Prostate gland (tissue), 2 donors: ENCODE measurements around the gene LPP. TPM values are rescaled to one million over a fixed set of nuclear protein-coding genes. Genes with fewer than 3 reads are reported as not detected.

Source experiments
- DNase-seq: peaks from one replicate; pipeline ENCODE4 v3.0.0-alpha.2; 2019; ENCODE audit warnings: low spot score
- H3K27ac ChIP-seq, 2 donors: fragments of 200-600 bp; sonication (generic); 2 replicates each; pipeline ENCODE4 v1.5.1; 2017 to 2019
- H3K27me3 ChIP-seq: fragments of 200-600 bp; sonication (generic); replicated peaks from 2 replicates; pipeline ENCODE4 v1.5.1; 2019; ENCODE audit not compliant: insufficient read depth
- H3K36me3 ChIP-seq, 2 donors: fragments of 200-600 bp; sonication (generic); 1 replicate in 1 of 2; 2 replicates in 1 of 2; pipeline versions ENCODE4 v1.5.1 to v1.8.1; 2017 to 2019
- H3K4me1 ChIP-seq: fragments of 200-600 bp; sonication (generic); replicated peaks from 2 replicates; pipeline ENCODE4 v1.5.1; 2019
- H3K4me3 ChIP-seq, 2 donors: fragments of 200-600 bp; sonication (generic); 2 replicates each; pipeline ENCODE4 v1.5.1; 2017 to 2019
- H3K9me3 ChIP-seq: fragments of 200-600 bp; sonication (generic); 2 replicates; pipeline ENCODE4 v1.5.1; 2017
- POLR2A ChIP-seq: fragments of 450-650 bp; IDR thresholded peaks from one replicate; pipeline ENCODE4 v1.6.1; 2016; ENCODE audit warnings: antibody characterized with exemption, mild to moderate bottlenecking
- POLR2AphosphoS5 ChIP-seq: sonication (generic); formaldehyde crosslinking; IDR thresholded peaks from one replicate; pipeline ENCODE4 v1.6.1; 2017; ENCODE audit warnings: antibody characterized with exemption
- WGBS: methylation state at CpG from one replicate; pipeline ENCODE4 v1.1.5; 2018; 5-methylcytosine and 5-hydroxymethylcytosine counted together
- intact Hi-C: fragments of 100-400 bp; cut with DNase I; formaldehyde crosslinking; loops from one replicate; pipeline ENCODE4 v1.14.2; 2022
- total RNA-seq, 2 donors: library from RNA; depleted of rRNA; stranded (reverse); fragments of >200 nt; gene quantifications; one replicate each; pipeline ENCODE4 v1.1.0, GENCODE V29; 2016
- TF ChIP-seq, protein P1 (sequence below), 4 experiments: fragments of 200-600 bp in 2 of 4; fragments of 450-650 bp in 2 of 4; sonication (generic) in 2 of 4; IDR thresholded peaks; 1 replicate in 3 of 4; 2 replicates in 1 of 4; pipeline ENCODE4 v1.5.1; 2016 to 2019; ENCODE audit warnings: antibody characterized with exemption in 4 of 4, mild to moderate bottlenecking in 2 of 4, moderate library complexity in 2 of 4

The LPP gene
- total RNA-seq, 2 donors from 2014 or later, result 219 to 248 TPM

DNA sequence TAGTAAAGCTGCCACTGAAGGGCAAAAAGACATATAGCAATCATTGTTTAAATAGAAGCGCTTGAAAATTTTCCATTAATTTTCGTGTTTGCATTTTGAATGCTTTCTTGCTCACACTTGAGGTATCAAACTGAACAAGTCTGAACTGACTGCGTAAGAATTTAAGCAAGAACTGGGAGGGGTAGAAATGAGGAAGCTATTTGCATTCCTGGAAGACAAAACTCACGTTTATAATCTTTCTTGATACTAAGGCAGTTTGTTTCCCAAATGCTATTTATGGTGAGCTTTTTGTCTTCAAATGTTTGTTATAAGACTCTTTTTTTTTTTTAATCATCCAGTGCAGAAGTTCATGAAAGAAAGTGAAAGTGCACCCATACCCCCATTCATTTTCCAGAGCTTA is 518.0 kb downstream of the LPP start:
- Histone ChIP-seq H3K4me3 (no peak overlapping the region), H3K27ac (no peak overlapping the region), H3K9me3 (no peaks in the 10 kb centered on the region), H3K4me1 (no peaks in the 10 kb centered on the region), H3K36me3 (no peaks in the 10 kb centered on the region), H3K27me3 (no peaks in the 10 kb centered on the region)
- intact Hi-C loops, result no loop called here
- WGBS, result 48% methylated on average over 4 of the region's 4 CpGs
- TF ChIP-seq, protein P1, sequence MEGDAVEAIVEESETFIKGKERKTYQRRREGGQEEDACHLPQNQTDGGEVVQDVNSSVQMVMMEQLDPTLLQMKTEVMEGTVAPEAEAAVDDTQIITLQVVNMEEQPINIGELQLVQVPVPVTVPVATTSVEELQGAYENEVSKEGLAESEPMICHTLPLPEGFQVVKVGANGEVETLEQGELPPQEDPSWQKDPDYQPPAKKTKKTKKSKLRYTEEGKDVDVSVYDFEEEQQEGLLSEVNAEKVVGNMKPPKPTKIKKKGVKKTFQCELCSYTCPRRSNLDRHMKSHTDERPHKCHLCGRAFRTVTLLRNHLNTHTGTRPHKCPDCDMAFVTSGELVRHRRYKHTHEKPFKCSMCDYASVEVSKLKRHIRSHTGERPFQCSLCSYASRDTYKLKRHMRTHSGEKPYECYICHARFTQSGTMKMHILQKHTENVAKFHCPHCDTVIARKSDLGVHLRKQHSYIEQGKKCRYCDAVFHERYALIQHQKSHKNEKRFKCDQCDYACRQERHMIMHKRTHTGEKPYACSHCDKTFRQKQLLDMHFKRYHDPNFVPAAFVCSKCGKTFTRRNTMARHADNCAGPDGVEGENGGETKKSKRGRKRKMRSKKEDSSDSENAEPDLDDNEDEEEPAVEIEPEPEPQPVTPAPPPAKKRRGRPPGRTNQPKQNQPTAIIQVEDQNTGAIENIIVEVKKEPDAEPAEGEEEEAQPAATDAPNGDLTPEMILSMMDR (IDR thresholded peaks at IDR 0.05), result no peak
- TF ChIP-seq POLR2A (no peak), POLR2AphosphoS5 (no peak)
- DNase-seq, result no peak

DNA sequence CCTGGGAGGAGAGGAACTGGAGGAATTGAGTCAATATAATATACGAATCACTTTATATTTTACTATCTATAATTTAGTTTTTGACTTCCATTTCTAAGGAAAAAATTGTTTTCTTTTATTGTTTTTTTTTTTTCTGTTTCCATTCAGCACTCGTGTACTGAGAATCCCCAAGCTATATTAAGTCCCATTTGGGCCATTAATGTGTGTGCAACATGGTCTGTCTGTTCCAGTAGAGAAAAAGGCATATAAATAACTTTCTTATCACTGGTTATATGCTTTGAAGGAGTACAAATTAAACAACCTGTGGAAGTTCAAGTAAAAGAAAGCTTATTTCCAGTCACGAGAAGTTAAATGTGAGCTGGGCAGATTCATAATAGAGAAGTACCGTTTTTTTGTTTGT is 518.9 kb downstream of the LPP start:
- Histone ChIP-seq H3K4me3 (no peak overlapping the region), H3K27ac (no peak overlapping the region), H3K4me1 (no peaks in the 10 kb centered on the region), H3K9me3 (no peaks in the 10 kb centered on the region), H3K36me3 (no peaks in the 10 kb centered on the region), H3K27me3 (no peaks in the 10 kb centered on the region)
- WGBS, result 70% methylated on average over 4 of the region's 4 CpGs
- TF ChIP-seq POLR2AphosphoS5 (no peak), POLR2A (no peak)
- TF ChIP-seq, protein P1 (IDR thresholded peaks at IDR 0.05), result no peak
- intact Hi-C loops, result no loop called here
- DNase-seq, result no peak

DNA sequence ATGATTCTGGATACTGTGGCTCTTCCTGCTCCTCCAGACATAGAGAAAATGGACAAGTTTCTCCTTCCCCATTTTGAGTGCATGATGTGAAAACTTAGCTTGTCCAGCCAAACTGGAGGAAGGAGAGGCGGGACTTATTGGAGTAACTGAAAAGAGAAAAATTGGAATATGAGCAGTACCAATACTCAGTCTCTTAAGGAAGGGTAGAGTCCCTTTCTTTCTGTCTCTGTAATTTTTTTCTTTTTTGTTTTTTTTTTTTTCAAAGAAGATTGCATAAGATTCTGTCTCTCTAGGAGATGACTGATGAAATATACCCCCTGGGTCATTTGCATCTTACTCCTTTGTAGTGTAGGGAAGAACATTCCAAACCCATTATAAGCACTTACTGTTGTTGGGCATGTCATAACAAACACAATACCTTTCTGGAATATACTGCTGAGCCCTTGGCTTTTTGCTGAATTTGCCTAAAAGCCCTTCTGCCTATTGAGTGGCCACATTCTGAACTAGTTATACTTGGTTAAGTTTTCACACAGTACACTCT is 519.8 kb downstream of the LPP start:
- Histone ChIP-seq H3K36me3 (no peaks in the 10 kb centered on the region), H3K4me3 (no peak overlapping the region), H3K27ac (no peak overlapping the region), H3K9me3 (no peaks in the 10 kb centered on the region), H3K4me1 (no peaks in the 10 kb centered on the region), H3K27me3 (no peaks in the 10 kb centered on the region)
- WGBS, result 100% methylated on average over 1 of the region's 1 CpG
- intact Hi-C loops, result no loop called here
- DNase-seq, result no peak
- TF ChIP-seq, protein P1 (IDR thresholded peaks at IDR 0.05), result no peak
- TF ChIP-seq POLR2A, result no peak
- TF ChIP-seq POLR2AphosphoS5, result no peak

DNA sequence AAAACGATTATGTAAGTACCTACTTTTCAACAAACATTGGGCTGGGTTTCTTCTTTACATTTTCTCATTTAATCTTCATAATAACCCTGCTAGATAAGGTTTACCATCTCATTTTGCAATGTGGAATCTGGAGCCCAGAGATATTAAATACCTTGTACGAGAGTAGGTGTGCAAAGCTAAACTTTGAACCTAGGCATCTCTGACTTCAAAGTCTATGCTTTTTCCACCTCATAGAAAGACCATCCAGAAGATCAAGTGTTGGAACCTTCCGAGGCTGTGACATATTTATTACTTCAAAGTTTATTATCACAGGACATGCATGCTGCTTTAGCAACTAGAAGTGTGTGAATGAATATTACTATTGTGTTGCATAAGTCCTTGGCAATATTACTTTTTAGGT is 520.6 kb downstream of the LPP start:
- no peaks in the 10 kb centered on the region for H3K4me1 ChIP-seq
- intact Hi-C loops, result no loop called here
- no peak overlapping the region for H3K4me3 ChIP-seq
- TF ChIP-seq, protein P1 (IDR thresholded peaks at IDR 0.05), result no peak
- no peak for TF ChIP-seq POLR2A
- H3K27me3 ChIP-seq, result no peaks in the 10 kb centered on the region
- H3K36me3 ChIP-seq, result no peaks in the 10 kb centered on the region
- H3K27ac ChIP-seq, result no peak overlapping the region
- no peak for DNase-seq
- H3K9me3 ChIP-seq, result no peaks in the 10 kb centered on the region
- WGBS, result 50% methylated on average over 3 of the region's 3 CpGs

DNA sequence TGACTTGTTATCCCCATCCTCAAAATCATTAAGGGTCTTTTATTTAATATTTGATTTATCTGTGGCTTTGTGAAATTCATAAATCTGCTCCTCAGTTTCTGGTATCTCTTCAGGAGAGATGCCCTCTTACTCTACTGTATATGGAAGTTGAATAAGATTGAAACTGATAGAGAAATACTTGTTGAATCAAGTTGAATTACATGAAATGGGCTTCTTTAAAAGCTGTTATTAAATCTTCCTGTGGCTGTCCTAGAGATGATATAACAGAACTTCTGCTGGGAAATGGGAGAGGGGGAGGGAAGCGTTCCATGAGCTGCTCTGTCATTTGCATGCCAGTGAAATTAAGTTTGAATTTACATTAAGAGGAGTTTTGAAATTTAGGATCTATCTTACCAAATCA is 523.4 kb downstream of the LPP start:
- H3K4me1 ChIP-seq, result no peaks in the 10 kb centered on the region
- H3K27ac ChIP-seq, result no peak overlapping the region
- TF ChIP-seq, protein P1 (IDR thresholded peaks at IDR 0.05), result no peak
- no peaks in the 10 kb centered on the region for H3K36me3 ChIP-seq
- WGBS, result 100% methylated on average over 1 of the region's 1 CpG
- no peaks in the 10 kb centered on the region for H3K9me3 ChIP-seq
- H3K27me3 ChIP-seq, result no peaks in the 10 kb centered on the region
- DNase-seq, result no peak
- H3K4me3 ChIP-seq, result no peak overlapping the region
- intact Hi-C loops, result no loop called here
